ENCODE data around the gene CBY2.

CBY2 gene

DNA sequence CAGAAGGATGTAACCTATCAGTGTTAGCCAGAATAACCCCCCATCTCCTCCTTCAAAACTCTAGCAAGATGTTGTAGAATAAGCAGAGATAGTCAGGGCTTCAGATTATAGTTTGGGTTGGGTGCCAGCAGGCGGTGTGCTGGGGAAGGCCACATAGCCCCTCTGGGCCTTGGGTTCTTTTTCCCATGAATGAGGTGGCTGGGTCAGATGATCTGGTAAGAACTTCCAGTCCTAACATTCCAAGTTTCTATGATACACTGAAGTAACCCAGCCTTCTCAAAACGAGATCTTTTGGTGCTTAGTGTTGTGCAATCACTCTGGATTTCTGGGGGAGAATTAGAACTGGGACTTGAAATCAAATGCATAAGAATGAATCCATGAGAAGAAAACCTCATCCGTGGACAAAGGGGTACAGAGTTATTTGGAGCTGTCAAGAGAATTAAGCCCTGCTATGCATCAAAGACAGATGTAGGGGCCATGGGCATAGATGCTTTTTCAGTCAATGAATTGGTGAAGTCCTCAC, 810 bp downstream of the CBY2 start:
- DNase-seq = no peak

DNA sequence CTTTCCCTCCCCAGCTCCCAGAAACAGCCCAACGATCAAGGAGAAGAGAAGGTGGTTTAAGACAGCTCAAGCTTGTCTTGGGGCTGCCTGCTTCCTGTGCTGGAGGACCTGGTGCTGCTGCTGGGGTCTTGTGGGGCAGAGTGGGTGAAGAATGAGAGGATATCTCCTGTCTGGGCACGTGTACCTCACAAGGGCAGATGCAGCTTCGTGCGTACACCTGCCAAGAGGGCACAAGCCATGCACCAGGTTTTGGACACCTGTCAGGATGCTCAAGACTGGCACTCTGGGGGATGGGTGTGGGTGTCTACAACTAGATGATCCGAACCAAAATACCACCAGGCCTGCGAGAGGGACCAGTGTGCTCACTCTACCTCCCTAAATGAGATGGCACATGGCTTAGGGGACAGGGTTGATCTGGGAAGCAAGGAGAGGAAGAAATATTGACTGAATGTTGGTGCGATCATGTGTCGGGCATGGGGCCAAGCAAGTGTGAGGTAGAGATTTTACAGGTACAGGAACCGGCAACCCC, 2.2 kb downstream of the CBY2 start:
- no peak for DNase-seq

DNA sequence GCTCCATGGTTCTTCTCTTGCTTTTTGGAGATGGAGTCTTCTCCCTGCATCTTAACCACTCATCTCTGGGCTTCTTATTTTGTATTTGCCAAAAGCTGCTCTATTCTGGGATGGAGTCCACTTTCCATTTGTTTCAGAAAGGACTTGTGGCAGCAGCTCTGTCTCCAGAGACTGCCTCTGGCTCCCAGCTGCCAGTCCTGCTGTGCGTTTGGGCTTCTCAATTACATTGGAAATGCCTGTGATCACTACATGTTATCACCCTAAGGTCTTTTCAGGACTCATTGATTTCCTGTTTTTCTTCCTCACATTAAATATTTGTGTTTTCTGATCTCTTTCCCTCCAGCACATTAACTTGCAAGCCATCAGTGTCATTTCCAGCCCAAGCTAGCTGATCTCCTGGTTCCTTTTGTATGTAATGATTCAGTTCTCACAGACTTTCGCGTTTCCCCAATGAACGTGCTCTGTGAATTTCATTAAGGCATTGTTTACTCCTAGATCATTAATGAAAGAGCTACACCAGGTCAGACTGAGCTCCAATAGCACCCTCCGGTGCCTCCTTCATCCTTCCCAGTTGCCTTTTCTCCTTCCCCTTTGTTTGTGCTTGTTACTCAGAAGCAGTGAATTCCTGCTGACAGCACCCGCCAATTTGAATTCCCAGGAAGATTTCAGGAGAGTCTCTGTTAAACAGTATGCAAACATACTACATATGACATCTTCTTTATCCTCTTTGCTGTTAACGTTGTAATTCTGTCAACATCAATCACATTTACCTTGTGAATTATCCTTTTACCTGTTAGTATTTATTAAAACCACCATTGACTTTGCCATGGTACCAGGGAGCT, 3.0 kb downstream of the CBY2 start:
- DNase-seq = no peak

DNA sequence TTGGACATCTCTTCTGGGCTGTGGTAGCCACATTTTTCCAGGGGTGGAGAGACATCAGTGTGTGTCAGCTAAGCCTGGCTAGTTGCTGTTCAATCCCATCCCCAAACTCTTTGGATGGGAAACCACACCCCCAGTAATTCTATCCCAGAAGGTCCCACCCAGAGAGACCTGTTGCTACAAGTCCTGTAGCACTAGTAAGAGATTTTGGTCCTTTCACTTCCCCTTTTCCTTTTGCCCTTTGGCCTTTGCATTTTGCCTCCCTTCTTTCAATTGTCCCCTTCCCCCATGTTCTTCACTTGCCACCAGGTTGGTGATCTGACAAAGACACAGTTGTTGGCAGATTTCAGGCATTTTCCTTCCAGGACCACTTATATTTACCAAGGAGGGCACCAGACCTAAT, 3.8 kb downstream of the CBY2 start:
- DNase-seq = no peak

DNA sequence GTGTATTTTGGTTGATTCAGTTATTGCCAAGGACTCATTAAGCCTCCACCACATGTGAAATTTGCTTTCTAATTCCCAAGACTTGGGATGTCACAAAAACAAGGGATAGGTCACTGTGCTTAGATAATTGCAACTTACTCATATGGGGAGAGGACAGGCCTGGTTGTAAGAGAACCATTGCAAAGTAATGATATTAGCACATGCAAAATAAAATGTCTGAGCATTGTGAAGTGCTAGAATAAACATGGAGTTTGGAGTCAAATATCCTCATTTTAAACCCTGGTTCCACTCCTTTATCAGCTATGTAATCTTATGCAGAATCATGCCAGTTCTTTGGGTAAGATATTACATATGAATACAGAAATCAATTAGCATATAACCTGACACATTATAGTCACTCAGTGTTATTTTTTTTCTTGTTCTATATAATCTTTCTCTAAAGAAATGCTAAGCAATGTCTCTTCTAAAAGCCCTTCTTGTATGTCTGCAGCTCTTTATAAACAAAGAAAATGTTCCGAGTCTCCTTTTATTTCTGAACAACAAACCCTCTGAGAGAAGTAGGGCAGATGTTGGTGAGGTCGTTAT, 5.5 kb downstream of the CBY2 start:
- DNase-seq = no peak

DNA sequence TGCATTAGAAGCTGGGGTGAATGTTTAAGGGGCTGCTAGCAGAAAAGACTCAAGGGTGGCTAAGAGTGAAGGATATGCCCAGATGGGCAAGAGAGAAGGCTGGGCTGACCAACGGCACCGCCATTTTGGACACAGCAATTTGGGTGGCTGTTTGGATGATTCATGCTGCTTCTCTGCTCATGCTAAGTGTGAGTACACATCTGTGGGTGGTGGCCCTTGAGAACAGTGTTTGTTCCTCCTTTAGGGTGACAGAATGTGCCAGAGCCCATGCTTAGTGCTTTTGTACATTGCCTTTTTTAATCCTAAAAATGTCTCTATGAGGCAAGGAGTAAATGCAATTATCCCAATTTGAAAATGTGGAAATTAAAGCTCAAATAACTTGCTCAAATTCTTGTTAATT, 9.8 kb downstream of the CBY2 start:
- DNase-seq = no peak

DNA sequence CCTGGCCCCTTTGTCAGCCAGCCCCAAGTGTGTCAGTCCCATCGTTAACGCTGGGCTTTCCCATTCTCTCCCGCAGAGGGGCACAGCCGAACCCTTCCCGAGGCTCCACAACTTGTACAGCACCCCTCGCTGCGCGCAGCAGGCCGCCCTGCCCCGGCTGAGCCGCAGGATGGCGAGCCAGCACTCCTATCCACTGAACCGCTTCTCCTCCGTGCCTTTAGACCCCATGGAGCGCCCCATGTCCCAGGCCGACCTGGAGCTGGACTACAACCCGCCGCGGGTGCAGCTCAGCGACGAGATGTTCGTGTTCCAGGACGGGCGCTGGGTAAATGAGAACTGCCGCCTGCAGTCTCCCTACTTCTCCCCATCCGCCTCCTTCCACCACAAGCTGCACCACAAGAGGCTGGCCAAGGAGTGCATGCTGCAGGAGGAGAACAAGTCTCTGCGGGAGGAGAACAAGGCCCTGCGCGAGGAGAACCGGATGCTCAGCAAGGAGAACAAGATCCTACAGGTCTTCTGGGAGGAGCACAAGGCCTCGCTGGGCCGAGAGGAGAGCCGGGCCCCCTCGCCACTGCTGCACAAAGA, 11.1 kb downstream of the CBY2 start:
- no peak for DNase-seq

DNA sequence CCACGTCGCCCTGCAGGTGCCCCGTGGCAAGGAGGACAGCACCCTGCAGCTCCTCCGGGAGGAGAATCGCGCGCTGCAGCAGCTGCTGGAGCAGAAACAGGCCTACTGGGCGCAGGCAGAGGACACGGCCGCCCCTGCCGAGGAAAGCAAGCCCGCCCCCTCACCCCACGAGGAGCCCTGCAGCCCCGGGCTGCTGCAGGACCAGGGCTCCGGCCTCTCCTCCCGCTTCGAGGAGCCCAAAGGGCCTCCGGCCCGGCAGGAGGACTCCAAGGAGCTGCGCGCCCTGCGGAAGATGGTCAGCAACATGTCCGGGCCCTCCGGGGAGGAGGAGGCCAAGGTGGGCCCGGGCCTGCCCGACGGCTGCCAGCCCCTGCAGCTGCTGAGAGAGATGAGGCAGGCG, 11.6 kb downstream of the CBY2 start:
- DNase-seq = no peak

DNA sequence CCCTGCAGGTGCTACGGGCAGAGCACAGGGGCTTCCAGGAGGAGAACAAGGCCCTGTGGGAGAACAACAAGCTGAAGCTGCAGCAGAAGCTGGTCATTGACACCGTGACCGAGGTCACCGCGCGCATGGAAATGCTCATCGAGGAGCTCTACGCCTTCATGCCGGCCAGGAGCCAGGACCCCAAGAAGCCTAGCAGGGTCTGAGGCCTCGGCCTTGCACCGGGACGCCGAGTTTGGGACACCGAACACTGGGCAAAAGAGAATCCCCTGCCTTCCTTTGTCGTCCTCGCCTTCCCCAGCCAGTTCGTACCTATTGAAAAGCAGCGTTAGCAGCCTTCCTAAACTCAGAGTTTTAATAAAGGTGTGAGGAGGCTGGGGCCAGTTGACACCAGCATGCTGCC, 12.1 kb downstream of the CBY2 start:
- no peak for DNase-seq

DNA sequence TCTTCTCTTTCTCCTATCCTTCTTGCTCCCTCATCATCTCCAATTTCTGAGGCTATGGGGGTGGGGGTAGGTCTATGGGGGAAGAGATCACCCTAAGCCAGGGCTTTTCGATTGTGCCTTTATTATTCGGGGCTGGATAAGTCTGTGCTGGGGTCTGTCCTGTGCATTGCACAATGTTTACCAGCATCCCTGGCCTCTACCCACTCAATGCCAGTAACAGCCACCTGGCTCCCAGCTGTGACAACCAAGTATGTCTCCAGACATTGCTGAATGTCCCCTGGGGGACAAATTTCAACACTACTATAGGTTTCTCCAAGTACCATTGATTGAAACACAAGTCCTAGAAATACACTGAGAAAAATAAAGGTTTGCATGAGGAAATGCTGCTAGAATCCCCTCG, 13.2 kb downstream of the CBY2 start:
- DNase-seq = no peak

DNA sequence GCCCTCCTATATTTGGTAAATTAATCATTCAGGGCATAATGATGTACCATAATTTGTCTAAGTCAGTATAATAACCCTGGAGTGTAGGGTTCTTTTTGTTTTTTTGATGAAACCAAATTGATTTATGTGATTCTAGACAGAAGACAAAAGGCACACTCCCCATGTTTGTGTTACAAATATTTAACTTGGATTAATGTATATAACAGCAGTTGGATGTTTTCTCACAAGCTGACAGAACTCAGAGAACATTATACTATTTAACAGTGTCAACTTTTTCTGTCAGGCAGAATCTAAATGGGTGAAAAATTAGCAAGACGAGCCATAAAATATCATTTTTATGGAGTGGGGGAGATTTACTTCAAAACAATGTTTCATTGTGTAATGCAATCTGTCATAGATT, 15.2 kb downstream of the CBY2 start:
- DNase-seq = no peak

DNA sequence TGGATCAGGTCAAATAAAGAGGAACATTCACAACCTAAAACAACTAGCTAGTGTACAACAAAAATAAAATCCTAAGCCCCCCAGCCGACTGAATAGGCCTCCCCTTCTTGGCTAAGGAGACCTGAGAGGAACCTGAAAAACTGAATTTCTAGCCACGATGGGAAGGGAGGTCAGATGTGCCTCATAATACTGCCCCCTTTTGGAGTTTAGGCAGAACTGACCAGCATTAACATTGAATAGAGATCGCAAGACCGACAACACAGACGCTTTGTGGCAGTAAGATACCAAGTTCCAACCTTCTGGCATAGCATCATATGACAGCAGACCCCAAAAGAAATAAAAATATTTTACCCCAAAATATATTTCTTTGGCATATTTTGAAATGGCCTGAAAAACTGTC, 15.9 kb downstream of the CBY2 start:
- no peak for DNase-seq

DNA sequence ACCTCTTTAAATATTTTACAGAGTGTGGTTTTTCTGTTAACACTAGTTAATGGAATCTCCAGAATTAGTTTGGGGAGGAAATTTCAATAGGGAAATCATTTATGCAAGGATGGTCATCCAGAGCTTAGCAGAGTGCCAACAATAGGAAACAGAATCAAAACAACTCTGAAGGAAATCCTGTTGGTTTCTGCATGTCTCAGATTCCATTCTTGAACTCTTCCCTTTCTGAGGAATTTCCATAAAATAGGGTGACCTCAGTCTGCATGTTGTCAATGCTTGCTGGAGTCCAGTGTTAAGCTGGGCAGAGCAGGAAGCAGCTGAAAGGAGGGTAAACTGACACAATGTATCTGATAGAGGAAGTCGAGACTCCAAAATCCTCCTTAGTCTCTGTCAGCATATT, 16.9 kb downstream of the CBY2 start:
- DNase-seq = no peak

DNA sequence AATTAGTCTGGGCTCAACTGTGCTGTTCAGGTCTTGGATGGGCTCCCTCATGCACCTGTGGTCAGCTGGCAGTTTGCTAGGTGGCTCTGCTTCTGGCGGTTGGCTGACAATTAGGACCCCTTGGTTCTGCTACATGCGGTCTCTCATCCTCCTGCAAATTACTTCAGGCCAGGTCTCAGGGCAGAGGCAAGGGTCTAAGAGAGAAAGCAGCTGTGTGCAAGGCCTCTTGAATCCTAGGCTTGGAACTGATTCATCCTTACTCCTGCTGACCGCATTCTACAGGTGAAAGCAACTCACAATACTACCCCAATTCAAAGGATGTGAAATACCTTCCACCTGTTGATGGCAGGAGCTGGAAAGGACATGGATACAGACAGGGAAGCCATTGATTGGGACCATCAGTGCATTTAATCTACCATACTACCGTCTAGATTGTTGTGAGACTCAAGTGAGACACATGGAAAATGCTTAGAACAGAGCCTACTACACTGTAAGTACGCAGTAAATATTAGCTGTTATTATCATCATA, 19.1 kb downstream of the CBY2 start:
- DNase-seq = no peak

DNA sequence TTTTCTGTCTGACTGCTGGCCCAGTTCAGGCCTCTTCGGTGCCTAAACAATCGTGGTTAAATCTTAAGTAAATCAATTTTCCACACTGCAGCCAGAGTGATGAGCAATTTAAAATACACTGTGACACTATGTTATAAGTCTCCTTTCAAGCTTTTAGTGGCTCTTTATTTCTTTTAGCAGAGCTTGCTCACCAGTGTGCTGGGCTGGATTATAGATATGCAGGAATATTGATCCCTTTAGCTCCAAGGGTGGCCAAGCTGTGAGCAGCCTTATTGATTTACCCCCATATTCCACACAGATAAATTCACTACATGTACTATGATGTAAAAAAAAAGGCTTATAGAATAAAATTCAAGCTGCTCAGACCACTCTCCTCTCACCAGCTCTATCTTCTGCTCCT, 21.7 kb downstream of the CBY2 start:
- DNase-seq = no peak

DNA sequence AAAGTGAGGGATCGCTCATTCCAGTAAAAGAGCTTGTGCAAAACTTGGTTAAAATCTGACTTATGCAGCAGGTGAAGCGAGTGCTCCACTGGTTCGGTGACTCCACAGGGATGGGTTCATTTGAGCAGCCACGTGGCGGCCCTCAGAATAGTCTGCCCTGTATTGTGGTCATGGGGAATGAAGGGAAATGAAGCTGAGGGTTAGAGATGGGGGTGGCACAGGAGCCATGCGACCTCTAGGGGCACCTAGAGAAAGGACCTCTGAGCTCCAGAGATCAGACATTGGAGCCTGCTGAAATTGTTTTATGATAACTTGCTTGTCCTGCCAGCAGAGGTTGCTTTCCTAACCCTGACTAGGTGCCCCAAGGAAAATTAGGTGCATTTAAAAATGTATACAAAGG, 26.6 kb downstream of the CBY2 start:
- DNase-seq = no peak

DNA sequence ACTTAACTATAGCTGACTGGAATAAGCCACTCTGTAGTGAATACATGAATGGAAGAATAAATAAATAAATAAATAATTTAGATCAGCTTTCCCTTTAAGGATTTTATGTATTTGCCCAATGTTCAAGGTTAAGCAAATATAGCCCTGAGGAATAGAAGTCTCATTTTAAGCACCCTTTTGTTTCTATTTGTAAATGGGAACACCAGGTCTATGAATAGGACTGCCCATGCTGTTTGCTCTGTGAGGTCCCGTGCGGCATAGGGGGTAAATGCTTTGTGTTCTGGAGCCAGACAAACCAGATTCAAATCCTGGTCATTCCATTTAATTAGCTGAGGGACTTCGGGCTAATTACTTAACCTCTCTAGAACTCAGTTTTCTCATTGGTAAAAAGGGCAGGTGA, 29.3 kb downstream of the CBY2 start:
- no peak for DNase-seq

DNA sequence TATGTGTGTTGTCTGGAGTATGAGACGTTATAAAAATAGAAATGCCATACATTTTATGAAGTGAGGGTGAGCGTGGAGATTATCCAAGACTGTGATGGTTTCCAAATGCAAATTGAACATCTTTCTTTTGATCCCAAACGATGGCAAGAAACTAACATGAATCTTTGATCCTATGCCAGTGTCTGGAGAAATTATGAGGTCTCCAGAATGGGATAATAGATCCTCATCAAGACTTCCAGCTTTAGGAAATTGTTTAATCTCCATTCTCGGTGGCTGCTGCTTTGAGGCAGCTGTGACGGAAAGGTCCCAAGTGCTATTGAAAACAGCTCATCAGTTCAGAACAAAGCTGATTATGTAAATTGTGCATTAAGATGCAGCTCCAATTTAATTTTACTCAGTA, 30.8 kb downstream of the CBY2 start:
- DNase-seq = no peak

DNA sequence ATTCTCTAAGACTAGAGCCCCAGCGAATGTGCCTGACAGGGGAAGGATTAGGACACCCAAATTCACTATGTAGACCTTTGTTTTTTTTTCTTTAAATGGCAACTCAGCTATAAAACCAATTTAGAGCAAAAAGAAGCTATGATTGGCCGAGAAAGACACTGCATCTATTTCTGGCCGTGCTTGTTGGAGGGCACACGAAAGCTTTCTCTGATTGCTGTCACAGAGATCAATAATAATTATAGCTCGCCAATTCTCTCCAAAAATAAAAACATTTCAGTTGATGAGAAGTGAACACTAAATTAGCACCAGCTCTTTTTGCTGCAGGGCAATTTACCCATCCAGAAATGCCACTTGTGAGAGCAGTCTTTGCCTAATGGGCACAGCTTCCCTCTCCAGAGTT, 31.2 kb downstream of the CBY2 start:
- no peak for DNase-seq

DNA sequence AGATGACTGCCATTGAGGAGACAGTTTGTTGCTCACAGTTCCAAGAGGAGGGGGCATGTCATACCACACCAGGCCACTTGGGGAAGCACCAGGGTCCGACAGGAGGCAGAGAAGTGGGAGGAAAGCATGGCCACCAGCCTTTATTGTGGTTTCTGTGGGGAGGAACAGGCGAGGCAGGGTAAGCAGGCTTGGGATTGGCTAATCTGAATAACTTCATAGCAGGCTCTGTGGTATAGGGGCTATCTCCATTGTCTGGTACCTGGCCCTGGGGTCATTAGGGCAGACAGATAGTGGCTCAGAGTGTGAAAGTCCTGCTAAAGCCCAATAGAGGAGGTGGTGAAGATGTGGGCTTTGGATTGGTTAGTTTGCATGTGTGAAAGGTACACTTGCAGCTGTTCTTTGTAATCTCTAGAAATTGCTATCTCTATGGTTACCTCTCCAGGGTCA, 35.5 kb downstream of the CBY2 start:
- DNase-seq = no peak

DNA sequence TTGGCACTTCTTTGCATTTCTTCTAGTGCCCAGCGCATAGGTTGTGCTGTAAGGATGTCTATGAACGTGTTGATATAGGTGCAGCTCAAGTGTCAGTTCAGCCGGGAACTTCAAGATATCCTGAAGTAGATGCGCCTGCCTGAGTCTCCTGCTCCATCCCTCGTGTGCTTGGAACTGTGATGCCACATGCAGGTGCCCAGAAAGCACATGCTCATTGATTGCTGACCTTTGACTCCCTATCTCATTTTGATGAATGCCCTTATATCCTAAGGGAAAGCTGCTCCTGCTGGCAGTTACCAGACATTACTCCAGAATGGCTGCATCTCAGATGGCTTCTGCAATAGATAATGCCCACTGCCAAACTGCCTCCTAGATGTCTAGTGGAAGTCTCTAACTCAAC, 40.9 kb downstream of the CBY2 start:
- DNase-seq = no peak

DNA sequence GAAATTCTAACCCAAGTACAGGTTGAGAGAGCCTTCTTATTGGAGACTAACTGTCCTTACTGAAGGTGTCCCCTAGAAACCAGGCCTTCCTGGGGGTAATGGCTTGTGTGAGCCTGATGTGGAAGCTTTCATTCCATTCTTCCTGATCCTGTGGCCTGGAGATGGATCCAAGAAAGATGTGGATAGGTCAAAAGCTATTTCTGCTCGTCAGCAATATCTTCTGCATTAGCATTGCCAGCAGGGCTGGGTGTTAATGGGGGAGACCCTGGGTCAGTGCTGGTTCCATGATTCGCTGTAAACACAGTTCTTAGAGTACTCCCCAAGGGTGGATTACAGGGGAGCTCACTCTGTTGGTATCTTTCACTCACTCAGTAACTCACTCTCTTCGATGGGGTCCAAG, 42.9 kb downstream of the CBY2 start:
- no peak for DNase-seq

DNA sequence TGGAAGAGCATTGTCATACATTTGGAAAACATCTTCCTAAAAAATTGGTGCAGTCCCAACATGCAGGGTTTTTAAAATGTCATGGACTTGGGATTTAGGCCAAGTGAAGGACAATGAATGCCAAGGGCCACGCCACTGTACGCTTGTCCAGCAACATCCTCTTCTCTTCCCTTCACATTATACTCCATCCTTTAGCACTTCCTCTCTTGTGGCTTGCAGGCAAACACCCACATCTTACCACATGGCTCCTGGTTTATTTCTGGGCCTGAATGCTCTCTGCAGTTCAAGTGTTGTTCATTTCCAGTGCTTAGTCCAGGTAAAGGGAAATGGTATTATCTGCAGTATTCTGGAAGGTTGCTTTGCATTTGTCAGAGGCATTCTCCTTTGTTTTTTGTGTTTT, 45.0 kb downstream of the CBY2 start:
- DNase-seq = no peak

Data from NCI-H226 (cell line).